Measurements from ENCODE around the gene KIAA0408. TPM values are rescaled to one million over a fixed set of nuclear protein-coding genes. Genes with fewer than 3 reads are reported as not detected.
"Not testable (repeated sequence)": the region's sequence is repeated elsewhere in the genome, so short reads cannot be mapped to it uniquely, and the experiment has no call there.

Gene KIAA0408
- total RNA-seq, 1 experiment from 2014 or later = 0.25 TPM

DNA sequence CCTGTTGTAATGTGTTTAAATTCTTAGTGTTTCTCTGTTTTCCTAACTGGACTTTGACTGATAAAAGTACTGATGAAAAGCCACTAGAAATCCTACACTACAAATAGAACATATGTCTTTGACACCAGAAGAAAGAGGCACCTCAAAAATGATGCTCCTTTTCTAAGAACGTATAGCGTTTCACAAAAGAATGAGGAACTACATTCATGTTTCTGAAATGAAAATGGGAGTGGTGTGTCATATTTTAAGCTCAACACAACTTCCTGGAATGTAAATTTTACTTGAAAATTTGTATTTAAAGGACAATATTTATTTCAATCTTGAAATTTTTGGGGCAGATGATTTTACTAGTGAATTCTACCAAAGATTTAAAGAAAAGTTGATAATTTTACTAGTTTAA, 35.3 kb downstream of the KIAA0408 start:
- Histone ChIP-seq H3K27me3 (ENCODE audit: insufficient read depth, low read length) (no peaks in the 10 kb centered on the region), H3K9me3 (ENCODE audit: control insufficient read depth in 1 of 2, insufficient read depth in 1 of 2, low read depth in 1 of 2, low read length in 2 of 2) (no peaks in the 10 kb centered on the region), H3K9ac (ENCODE audit: low read length) (no peak overlapping the region), H4K20me1 (ENCODE audit: insufficient read depth) (no peaks in the 10 kb centered on the region), H3K9me2 (ENCODE audit: insufficient read depth) (no peaks in the 10 kb centered on the region), H3K79me2 (ENCODE audit: insufficient read depth, low read length) (no peaks in the 10 kb centered on the region), H3K27ac (ENCODE audit: low read depth, low read length) (no peak overlapping the region), H3K4me3 (replicated peaks in 1 of 2; ENCODE audit: low read depth in 1 of 2, low read length in 2 of 2) (no peak overlapping the region), H3K4me1 (ENCODE audit: control insufficient read depth in 1 of 2, insufficient read depth in 2 of 2, low read length in 2 of 2) (peaks cover 0 to 14% of the 10 kb centered on the region in 2 experiments; a peak in 2 of 4 replicates), H3K36me3 (ENCODE audit: control insufficient read depth in 1 of 2, insufficient read depth in 2 of 2, low read length in 2 of 2) (no peaks in the 10 kb centered on the region), H3K4me2 (ENCODE audit: low read length) (no peak overlapping the region), H2AFZ (ENCODE audit: low read depth, low read length, poor library complexity, severe bottlenecking) (no peak overlapping the region)
- no TSS peak for BruUV-seq (replicated peaks)
- no peak for TF ChIP-seq EGR1 (IDR thresholded peaks at IDR 0.05; ENCODE audit: low read depth)
- TF ChIP-seq, protein P1, sequence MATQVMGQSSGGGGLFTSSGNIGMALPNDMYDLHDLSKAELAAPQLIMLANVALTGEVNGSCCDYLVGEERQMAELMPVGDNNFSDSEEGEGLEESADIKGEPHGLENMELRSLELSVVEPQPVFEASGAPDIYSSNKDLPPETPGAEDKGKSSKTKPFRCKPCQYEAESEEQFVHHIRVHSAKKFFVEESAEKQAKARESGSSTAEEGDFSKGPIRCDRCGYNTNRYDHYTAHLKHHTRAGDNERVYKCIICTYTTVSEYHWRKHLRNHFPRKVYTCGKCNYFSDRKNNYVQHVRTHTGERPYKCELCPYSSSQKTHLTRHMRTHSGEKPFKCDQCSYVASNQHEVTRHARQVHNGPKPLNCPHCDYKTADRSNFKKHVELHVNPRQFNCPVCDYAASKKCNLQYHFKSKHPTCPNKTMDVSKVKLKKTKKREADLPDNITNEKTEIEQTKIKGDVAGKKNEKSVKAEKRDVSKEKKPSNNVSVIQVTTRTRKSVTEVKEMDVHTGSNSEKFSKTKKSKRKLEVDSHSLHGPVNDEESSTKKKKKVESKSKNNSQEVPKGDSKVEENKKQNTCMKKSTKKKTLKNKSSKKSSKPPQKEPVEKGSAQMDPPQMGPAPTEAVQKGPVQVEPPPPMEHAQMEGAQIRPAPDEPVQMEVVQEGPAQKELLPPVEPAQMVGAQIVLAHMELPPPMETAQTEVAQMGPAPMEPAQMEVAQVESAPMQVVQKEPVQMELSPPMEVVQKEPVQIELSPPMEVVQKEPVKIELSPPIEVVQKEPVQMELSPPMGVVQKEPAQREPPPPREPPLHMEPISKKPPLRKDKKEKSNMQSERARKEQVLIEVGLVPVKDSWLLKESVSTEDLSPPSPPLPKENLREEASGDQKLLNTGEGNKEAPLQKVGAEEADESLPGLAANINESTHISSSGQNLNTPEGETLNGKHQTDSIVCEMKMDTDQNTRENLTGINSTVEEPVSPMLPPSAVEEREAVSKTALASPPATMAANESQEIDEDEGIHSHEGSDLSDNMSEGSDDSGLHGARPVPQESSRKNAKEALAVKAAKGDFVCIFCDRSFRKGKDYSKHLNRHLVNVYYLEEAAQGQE (IDR thresholded peaks at IDR 0.05; ENCODE audit: low read depth) = no peak
- ATAC-seq = no peak
- no peak for DNase-seq (ENCODE audit: low read depth, low spot score)
- intact Hi-C loops (cut with micrococcal nuclease) = no loop called here
- CTCF ChIA-PET = no interaction called here
- POLR2A ChIA-PET = no interaction called here
- RAD21 ChIA-PET (ENCODE audit: low non-redundant PET in 1 of 2, low total read pairs in 2 of 2, uncharacterized antibody in 2 of 2, unreplicated experiment in 2 of 2) = no interaction called here

DNA sequence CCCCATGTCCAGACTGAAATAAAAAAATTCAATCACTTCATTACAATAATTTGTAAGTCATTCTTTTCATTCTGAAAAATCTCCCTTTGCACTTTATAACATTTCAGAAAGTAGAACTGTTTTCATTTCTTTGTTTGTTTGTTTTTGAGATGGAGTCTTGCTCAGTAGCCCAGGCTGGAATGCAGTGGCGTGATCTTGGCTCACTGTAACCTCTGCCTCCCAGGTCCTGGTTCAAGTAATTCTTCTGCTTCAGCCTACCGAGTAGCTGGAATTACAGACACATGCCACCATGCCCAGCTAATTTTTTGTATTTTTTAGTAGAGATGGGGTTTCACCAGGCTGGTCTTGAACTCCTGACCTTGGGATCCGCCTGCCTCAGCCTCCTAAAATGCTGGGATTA, 38.0 kb downstream of the KIAA0408 start:
- peak overlapping the region; percentile 51; the same call in 1 of the 2 replicates for H3K4me2 ChIP-seq (ENCODE audit: low read length)
- DNase-seq (ENCODE audit: low read depth, low spot score); H3K27me3 ChIP-seq (ENCODE audit: insufficient read depth, low read length); H4K20me1 ChIP-seq (ENCODE audit: insufficient read depth); H3K4me3 ChIP-seq (replicated peaks in 1 of 2; ENCODE audit: low read depth in 1 of 2, low read length in 2 of 2); H3K9me3 ChIP-seq (ENCODE audit: control insufficient read depth in 1 of 2, insufficient read depth in 1 of 2, low read depth in 1 of 2, low read length in 2 of 2); RAD21 ChIA-PET (ENCODE audit: low non-redundant PET in 1 of 2, low total read pairs in 2 of 2, uncharacterized antibody in 2 of 2, unreplicated experiment in 2 of 2); POLR2A ChIA-PET; H3K79me2 ChIP-seq (ENCODE audit: insufficient read depth, low read length); CTCF ChIA-PET; H3K27ac ChIP-seq (ENCODE audit: low read depth, low read length); ATAC-seq; H3K36me3 ChIP-seq (ENCODE audit: control insufficient read depth in 1 of 2, insufficient read depth in 2 of 2, low read length in 2 of 2); H3K9ac ChIP-seq (ENCODE audit: low read length); intact Hi-C loops (cut with micrococcal nuclease); BruUV-seq (replicated peaks); H3K9me2 ChIP-seq (ENCODE audit: insufficient read depth): not testable (repeated sequence)
- peaks cover 0 to 14% of the 10 kb centered on the region in 2 experiments; a peak in 2 of 4 replicates for H3K4me1 ChIP-seq (ENCODE audit: control insufficient read depth in 1 of 2, insufficient read depth in 2 of 2, low read length in 2 of 2)
- H2AFZ ChIP-seq (ENCODE audit: low read depth, low read length, poor library complexity, severe bottlenecking) = peak overlapping the region; percentile 47
